GM21576 (cell line): ENCODE results near the gene STARD9.
A peak's percentile ranks its signal among the peaks of the same experiment; 100 is the strongest.

Experiments
- ATAC-seq: cut with Tn5 transposase; IDR thresholded peaks from one replicate; pipeline ENCODE4 v1.9.1; 2021; ENCODE audit warnings: mild to moderate bottlenecking, moderate library complexity; ENCODE audit not compliant: unreplicated experiment

STARD9 gene

DNA sequence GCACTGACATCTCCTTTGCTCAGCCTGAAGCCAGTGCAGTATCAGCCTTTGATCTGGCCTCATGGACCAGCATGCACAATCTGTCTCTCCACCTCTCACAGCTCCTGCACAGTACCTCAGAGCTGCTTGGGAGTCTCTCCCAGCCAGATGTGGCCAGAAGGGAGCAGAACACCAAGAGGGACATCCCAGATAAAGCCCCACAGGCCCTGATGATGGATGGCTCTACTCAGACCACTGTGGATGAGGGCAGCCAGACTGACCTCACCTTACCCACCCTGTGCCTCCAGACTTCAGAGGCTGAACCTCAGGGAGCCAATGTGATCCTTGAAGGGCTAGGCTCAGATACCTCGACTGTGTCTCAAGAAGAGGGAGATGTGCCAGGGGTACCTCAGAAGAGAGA, 117.1 kb downstream of the STARD9 start:
- ATAC-seq: no peak

DNA sequence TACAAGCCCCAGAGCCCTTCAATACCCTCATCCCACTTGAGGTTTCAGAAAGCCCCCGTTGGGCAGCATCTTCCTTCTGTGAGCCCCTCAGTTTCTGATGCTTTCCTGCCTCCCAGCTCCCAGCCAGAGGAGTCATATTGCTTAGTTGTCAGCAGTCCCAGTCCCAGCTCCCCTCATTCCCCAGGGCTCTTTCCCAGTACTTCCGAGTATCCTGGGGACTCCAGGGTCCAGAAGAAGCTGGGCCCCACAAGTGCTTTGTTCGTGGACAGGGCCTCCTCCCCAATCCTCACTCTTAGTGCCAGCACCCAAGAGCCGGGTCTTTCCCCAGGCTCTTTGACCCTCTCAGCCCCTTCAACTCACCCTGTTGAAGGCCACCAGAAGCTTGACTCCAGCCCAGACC, 117.6 kb downstream of the STARD9 start:
- ATAC-seq: no peak

DNA sequence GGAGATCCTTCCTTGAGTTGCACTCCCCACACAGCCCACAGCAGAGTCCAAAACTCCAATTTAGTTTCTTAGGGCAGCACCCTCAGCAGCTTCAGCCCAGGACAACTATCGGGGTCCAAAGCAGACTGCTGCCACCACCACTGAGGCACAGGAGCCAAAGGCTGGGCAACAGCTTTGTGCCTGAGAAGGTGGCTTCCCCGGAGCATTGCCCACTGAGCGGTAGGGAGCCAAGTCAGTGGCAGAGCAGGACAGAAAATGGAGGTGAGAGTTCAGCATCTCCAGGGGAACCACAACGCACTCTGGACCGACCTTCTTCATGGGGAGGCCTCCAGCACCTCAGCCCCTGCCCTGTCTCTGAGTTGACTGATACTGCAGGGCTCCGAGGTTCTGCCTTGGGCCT, 118.1 kb downstream of the STARD9 start:
- ATAC-seq: no peak

GRCh38 chr15:42693942-42694341, 118.5 kb downstream of the STARD9 start:
- no peak for ATAC-seq

DNA sequence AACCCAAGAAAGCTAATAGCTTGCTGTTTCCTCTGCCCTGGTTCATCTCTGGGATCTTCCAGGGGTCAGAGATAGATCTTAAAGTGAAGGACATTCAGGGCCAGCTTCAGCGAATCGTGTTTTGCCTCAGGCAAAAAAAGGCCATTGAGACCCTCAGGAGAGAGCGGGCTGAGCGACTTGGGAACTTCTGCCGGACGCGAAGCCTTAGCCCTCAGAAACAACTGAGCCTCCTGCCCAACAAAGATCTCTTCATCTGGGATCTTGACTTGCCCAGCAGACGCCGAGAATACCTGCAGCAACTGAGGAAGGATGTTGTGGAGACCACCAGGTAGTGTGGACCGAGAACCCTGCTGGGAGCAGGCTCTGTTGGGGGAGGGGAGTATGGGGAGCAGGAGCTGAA, 119.0 kb downstream of the STARD9 start:
- no peak for ATAC-seq

DNA sequence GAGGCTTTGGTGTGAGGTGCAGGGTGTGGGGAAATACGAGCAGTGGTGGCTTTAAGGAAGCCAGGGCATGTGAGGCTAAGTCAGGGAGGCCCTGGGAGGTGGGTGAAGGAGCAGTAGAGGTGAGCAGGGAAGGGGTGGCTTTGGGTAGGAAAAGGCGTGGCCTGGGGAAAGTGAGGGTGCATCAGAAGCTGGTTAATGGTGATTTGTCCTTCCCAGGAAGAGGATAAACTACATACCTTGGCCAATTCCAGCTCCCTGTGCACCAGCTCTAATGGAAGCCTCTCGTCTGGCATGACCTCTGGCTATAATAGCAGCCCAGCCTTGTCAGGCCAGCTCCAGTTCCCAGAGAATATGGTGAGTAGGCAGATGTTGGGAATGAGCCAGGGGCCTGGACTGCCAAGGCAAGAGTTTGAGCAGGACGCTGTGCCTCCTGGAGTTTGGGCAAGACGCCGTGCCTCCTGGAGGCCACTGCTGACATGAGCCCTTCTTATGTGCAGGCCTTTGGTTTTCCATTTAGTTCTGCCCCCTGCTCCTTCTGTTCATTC, 120.2 kb downstream of the STARD9 start:
- ATAC-seq: no peak

- no peak for ATAC-seq
Observed at GRCh38 chr15:42696626-42697025, 121.2 kb downstream of the STARD9 start.

GRCh38 chr15:42704492-42704926, 129.1 kb downstream of the STARD9 start:
- peak; percentile 69 for ATAC-seq

- ATAC-seq: no peak
Observed at GRCh38 chr15:42705336-42705735, 129.9 kb downstream of the STARD9 start.

GRCh38 chr15:42707068-42707467, 131.7 kb downstream of the STARD9 start:
- ATAC-seq: no peak

GRCh38 chr15:42707873-42708544, 132.6 kb downstream of the STARD9 start:
- ATAC-seq: no peak

DNA sequence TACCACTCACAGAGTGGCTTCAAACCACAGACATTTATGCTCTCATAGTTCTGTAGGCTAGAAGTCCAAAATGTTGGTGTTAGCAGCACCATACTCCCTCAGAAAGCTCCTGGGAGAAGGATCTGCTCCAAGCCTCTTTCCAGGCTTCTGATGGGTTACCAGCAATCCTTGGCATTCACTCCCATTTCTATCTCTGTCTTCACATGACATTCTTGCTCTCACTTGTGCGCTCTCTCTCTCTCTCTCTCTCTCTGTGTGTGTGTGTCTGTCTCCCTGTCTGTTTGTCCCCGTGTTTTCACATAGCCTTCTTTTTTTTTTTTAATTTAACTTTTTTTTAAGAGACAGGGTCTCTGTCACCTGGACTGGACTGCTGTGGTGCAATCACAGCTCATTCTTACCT, 135.3 kb downstream of the STARD9 start:
- ATAC-seq: no peak

GRCh38 chr15:42711746-42712145, 136.3 kb downstream of the STARD9 start:
- ATAC-seq: no peak

GRCh38 chr15:42712584-42712983, 137.2 kb downstream of the STARD9 start:
- ATAC-seq: no peak

DNA sequence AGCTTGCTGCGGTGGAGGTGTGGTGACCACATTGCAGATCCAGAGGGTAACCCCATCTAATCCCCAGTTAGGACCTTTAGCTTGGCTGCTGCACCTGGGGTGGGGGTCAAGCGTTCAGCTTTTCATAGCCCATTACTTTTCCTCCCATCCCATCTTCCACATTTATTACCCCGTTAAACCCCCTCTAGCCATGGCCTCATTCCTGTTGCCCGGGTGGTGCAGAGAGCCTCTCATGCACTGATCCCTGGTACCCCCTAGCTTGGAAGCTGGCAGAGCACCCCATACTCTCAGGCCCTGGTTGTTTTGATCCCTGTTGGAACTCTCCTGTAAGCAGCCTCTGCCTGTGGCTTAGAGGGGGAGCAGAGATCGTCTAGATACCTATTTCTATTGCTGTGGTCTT, 140.7 kb downstream of the STARD9 start:
- no peak for ATAC-seq

- ATAC-seq: no peak
Observed at GRCh38 chr15:42716626-42717025, 141.2 kb downstream of the STARD9 start.

GRCh38 chr15:42719043-42719442, 143.6 kb downstream of the STARD9 start:
- no peak for ATAC-seq

- ATAC-seq: no peak
Observed at GRCh38 chr15:42720071-42720470, 144.7 kb downstream of the STARD9 start.

DNA sequence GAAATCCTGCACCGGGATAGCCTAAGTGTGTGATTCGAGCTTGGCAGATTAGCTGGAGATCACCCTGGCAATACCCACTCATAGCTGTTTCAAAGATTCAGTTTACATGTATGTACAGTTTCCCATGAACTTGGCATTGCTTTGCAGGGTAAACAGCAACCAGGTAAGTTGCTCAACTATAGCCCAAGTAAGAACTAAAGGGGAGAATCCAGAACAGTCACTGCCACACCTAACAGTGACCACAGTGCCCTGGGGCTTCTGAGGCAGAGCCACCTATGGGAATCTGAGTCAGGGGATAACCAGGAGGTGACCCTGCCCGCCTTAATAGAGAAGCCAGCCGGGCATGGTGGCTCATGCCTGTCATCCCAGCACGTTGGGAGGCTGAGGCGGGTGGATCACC, 145.6 kb downstream of the STARD9 start:
- ATAC-seq: no peak

GRCh38 chr15:42721916-42722315, 146.5 kb downstream of the STARD9 start:
- no peak for ATAC-seq

DNA sequence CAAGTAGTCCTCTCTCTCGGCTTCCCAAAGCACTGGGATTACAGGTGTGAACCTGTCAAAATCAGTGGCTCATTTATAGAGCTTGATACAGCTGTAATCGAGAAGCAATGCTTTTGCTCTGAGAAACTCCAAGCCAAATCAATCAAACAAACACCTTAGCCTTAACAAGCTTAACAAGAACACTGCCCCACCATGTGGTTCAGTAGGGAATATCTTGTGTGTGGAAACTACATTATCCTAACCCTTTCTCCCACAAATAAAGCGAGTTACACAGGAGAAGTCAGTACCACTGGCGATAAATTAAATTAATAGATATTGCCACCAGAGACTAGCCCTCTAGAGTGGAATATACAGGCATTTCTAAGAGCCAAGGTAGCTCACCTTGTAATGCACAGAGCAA, 147.7 kb downstream of the STARD9 start:
- no peak for ATAC-seq

GRCh38 chr15:42724276-42724675, 148.9 kb downstream of the STARD9 start:
- no peak for ATAC-seq

DNA sequence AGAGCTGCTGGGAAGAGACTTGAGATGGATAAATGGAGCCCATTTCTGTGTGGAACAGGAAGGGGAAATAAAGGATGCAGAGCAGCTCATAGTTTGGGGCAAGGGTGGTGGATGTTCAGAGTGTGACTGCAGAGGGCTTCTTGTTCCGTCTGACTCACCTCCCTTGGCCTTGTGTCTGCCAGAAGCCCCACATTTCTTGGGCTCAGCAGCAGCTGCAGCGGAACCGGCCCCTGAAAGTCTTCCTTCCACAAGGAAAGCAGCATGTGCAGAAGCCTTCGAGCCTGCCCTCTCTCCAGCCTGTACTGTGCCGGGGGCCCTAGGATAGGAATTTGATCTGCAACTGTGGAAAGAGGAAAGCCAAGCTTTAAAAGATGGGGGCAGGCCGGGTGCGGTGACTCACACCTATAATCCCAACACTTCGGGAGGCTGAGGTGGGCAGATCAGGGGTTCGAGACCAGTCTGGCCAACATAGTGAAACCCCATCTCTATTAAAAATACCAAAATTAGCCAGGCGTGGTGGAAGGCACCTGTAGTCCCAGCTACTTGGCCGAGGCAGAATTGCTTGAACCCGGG, 150.0 kb downstream of the STARD9 start:
- ATAC-seq: no peak
